Activated naive CD4-positive, alpha-beta T cell treated with anti-CD3 and anti-CD28 coated beads for 36 hours (primary cell): ENCODE results near the gene PAK1IP1. TPM values are rescaled to one million over a fixed set of nuclear protein-coding genes. Genes with fewer than 3 reads are reported as not detected.
"Not testable (repeated sequence)": the region's sequence is repeated elsewhere in the genome, so short reads cannot be mapped to it uniquely, and the experiment has no call there.

Experiments used
- CTCF ChIA-PET: fragments of 350-600 bp; sonication (Branson Sonifier 250); formaldehyde crosslinking; loops from one replicate; lab custom pipeline; 2021; ENCODE audit warnings: antibody characterized with exemption; lab: Charles Lee
- DNase-seq: peaks from one replicate; pipeline ENCODE4 v3.0.0-alpha.2; 2020
- H3K27ac Mint-ChIP-seq: one replicate; pipeline ENCODE4 v1.8.0; 2021; ENCODE audit warnings: mild to moderate bottlenecking, mixed read lengths
- H3K27me3 Mint-ChIP-seq: one replicate; pipeline ENCODE4 v1.8.0; 2021; ENCODE audit warnings: low read depth, mixed read lengths
- H3K36me3 Mint-ChIP-seq: one replicate; pipeline ENCODE4 v1.8.0; 2021; ENCODE audit warnings: low read depth, mixed read lengths
- H3K4me1 Mint-ChIP-seq: one replicate; pipeline ENCODE4 v1.8.0; 2021; ENCODE audit warnings: low read depth, mixed read lengths
- H3K4me3 Mint-ChIP-seq: one replicate; pipeline ENCODE4 v1.8.0; 2021; ENCODE audit warnings: mild to moderate bottlenecking, moderate library complexity, mixed read lengths
- H3K9me3 Mint-ChIP-seq: one replicate; pipeline ENCODE4 v1.8.0; 2021; ENCODE audit warnings: mixed read lengths
- intact Hi-C: fragments of 100-400 bp; cut with micrococcal nuclease; formaldehyde crosslinking; loops from one replicate; pipeline ENCODE4 v1.15.1; 2023
- total RNA-seq, 2 experiments: library from RNA; stranded (reverse); gene quantifications; one replicate each; pipeline ENCODE4 v1.2.3, GENCODE V29; 2021

Gene PAK1IP1
- total RNA-seq, 2 experiments from 2014 or later: 28.6 to 29.2 TPM

GRCh38 chr6:10713962-10714361, 19.2 kb downstream of the PAK1IP1 start:
- H3K4me3 Mint-ChIP-seq: no peak overlapping the region
- H3K4me1 Mint-ChIP-seq: peaks cover 3% of the 10 kb centered on the region
- no peak for DNase-seq
- H3K36me3 Mint-ChIP-seq: peaks cover 9% of the 10 kb centered on the region
- no peaks in the 10 kb centered on the region for H3K27me3 Mint-ChIP-seq
- peaks cover 6% of the 10 kb centered on the region for H3K9me3 Mint-ChIP-seq
- no peak overlapping the region for H3K27ac Mint-ChIP-seq
- CTCF ChIA-PET: no interaction called here
- intact Hi-C loops: loop anchor here (5.0 kb wide), 1 partner anchor 33 kb away; the partner anchor contains the start of gene TMEM14B

- Mint-ChIP-seq H3K9me3 (peaks cover 6% of the 10 kb centered on the region), H3K36me3 (peaks cover 2% of the 10 kb centered on the region), H3K27ac (peak overlapping the region; percentile 77), H3K4me1 (peaks cover 34% of the 10 kb centered on the region), H3K27me3 (no peaks in the 10 kb centered on the region), H3K4me3 (peak overlapping the region; percentile 89)
- intact Hi-C loops: loop anchor here (1.0 kb wide), 1 partner anchor 191 kb away; no protein-coding TSS in a partner anchor
- CTCF ChIA-PET: interaction anchor here (0.9 to 2.9 kb wide), 6 partner anchors 20 to 209 kb away, joined by 3 to 12 read pairs (median 4); partner anchors contain the start of genes C6orf52 and PAK1IP1
- peak; percentile 72 for DNase-seq
These were observed 24.7 kb downstream of the PAK1IP1 start for GRCh38 chr6:10719296-10719963.

- Mint-ChIP-seq H3K27me3 (no peaks in the 10 kb centered on the region), H3K4me3 (peak overlapping the region; percentile 89), H3K36me3 (peaks cover 2% of the 10 kb centered on the region), H3K27ac (peak overlapping the region; percentile 77), H3K4me1 (peaks cover 39% of the 10 kb centered on the region), H3K9me3 (peaks cover 6% of the 10 kb centered on the region)
- CTCF ChIA-PET: interaction anchor here (0.9 to 2.9 kb wide), 5 partner anchors 21 to 209 kb away, joined by 3 to 12 read pairs (median 4); partner anchors contain the start of genes C6orf52 and PAK1IP1
- intact Hi-C loops: loop anchor here (1.0 kb wide), 1 partner anchor 192 kb away; no protein-coding TSS in a partner anchor
- DNase-seq: no peak
These were observed 25.1 kb downstream of the PAK1IP1 start for GRCh38 chr6:10719964-10720264.

- Mint-ChIP-seq H3K36me3 (peaks cover 5% of the 10 kb centered on the region), H3K27me3 (no peaks in the 10 kb centered on the region), H3K9me3 (peaks cover 6% of the 10 kb centered on the region), H3K4me3 (peak overlapping the region; percentile 89), H3K27ac (peak overlapping the region; percentile 91), H3K4me1 (peaks cover 41% of the 10 kb centered on the region)
- CTCF ChIA-PET: interaction anchor here (0.6 to 2.9 kb wide), 7 partner anchors 15 to 242 kb away, joined by 3 to 12 read pairs (median 4); partner anchors contain the start of genes C6orf52 and PAK1IP1
- intact Hi-C loops: no loop called here
- peak; percentile 60 for DNase-seq
These were observed 25.6 kb downstream of the PAK1IP1 start for GRCh38 chr6:10720265-10720959.

- Mint-ChIP-seq H3K4me1 (peaks cover 44% of the 10 kb centered on the region), H3K4me3 (peak overlapping the region; percentile 89), H3K27ac (peak overlapping the region; percentile 91)
- H3K36me3 Mint-ChIP-seq, intact Hi-C loops, H3K9me3 Mint-ChIP-seq, H3K27me3 Mint-ChIP-seq: not testable (repeated sequence)
- CTCF ChIA-PET: interaction anchor here (1.0 to 2.9 kb wide), 5 partner anchors 14 to 243 kb away, joined by 3 to 12 read pairs (median 4); partner anchors contain the start of genes C6orf52 and PAK1IP1
- peak; percentile 53 for DNase-seq
These were observed 26.4 kb downstream of the PAK1IP1 start for GRCh38 chr6:10720960-10721849.

GRCh38 chr6:10721850-10722569, 27.2 kb downstream of the PAK1IP1 start:
- intact Hi-C loops: loop anchor here (2.0 kb wide), 3 partner anchors 117 to 371 kb away; partner anchors contain the start of genes MAK and SMIM13
- Mint-ChIP-seq H3K27ac (peak overlapping the region; percentile 91), H3K36me3 (peaks cover 12% of the 10 kb centered on the region), H3K4me1 (peaks cover 44% of the 10 kb centered on the region), H3K27me3 (no peaks in the 10 kb centered on the region), H3K4me3 (peak overlapping the region; percentile 89), H3K9me3 (peaks cover 6% of the 10 kb centered on the region)
- DNase-seq: no peak
- CTCF ChIA-PET: interaction anchor here (0.8 to 2.9 kb wide), 5 partner anchors 14 to 243 kb away, joined by 3 to 12 read pairs (median 4); partner anchors contain the start of genes C6orf52, PAK1IP1 and TMEM14B

- H3K4me1 Mint-ChIP-seq: peaks cover 44% of the 10 kb centered on the region
- DNase-seq: no peak
- peaks cover 14% of the 10 kb centered on the region for H3K36me3 Mint-ChIP-seq
- H3K27me3 Mint-ChIP-seq: no peaks in the 10 kb centered on the region
- H3K9me3 Mint-ChIP-seq: peaks cover 6% of the 10 kb centered on the region
- H3K4me3 Mint-ChIP-seq: peak overlapping the region; percentile 89
- intact Hi-C loops: loop anchor here (2.0 kb wide), 3 partner anchors 116 to 370 kb away; partner anchors contain the start of genes MAK and SMIM13
- CTCF ChIA-PET: interaction anchor here (0.8 to 1.0 kb wide), 2 partner anchors 15 to 25 kb away, joined by 3 to 4 read pairs; partner anchors contain the start of gene TMEM14B
- peak overlapping the region; percentile 91 for H3K27ac Mint-ChIP-seq
These were observed 27.7 kb downstream of the PAK1IP1 start for GRCh38 chr6:10722570-10722819.

GRCh38 chr6:10722820-10723566, 28.2 kb downstream of the PAK1IP1 start, which contains the start of gene TMEM14C:
Gene TMEM14C (plus strand): TSS chr6:10723070. CDS start chr6:10724614, 1,544 bp downstream.
- CTCF ChIA-PET: interaction anchor here (0.6 to 1.3 kb wide), 4 partner anchors 23 to 284 kb away, joined by 3 to 8 read pairs (median 4); partner anchors contain the start of gene TMEM14B
- intact Hi-C loops: loop anchor here (1.0 to 2.0 kb wide), 7 partner anchors 24 to 370 kb away; partner anchors contain the start of genes C6orf52, MAK, PAK1IP1 and SMIM13
- Mint-ChIP-seq H3K9me3 (peaks cover 6% of the 10 kb centered on the region), H3K4me1 (peaks cover 44% of the 10 kb centered on the region), H3K27ac (peak within 1 kb of the TSS; percentile 91), H3K4me3 (peak within 1 kb of the TSS; percentile 89), H3K36me3 (peaks cover 17% of the 10 kb centered on the region), H3K27me3 (no peaks in the 10 kb centered on the region)
- peak; percentile 94 for DNase-seq

- H3K4me3 Mint-ChIP-seq: peak overlapping the region; percentile 89
- CTCF ChIA-PET: interaction anchor here (1.1 to 1.4 kb wide), 3 partner anchors 23 to 245 kb away, joined by 3 to 8 read pairs (median 5); no protein-coding TSS in a partner anchor
- intact Hi-C loops: loop anchor here (1.0 to 2.0 kb wide), 7 partner anchors 24 to 369 kb away; partner anchors contain the start of genes C6orf52, MAK, PAK1IP1 and SMIM13
- no peaks in the 10 kb centered on the region for H3K27me3 Mint-ChIP-seq
- H3K36me3 Mint-ChIP-seq: peaks cover 20% of the 10 kb centered on the region
- peak overlapping the region; percentile 91 for H3K27ac Mint-ChIP-seq
- peaks cover 3% of the 10 kb centered on the region for H3K9me3 Mint-ChIP-seq
- DNase-seq: peak; percentile 8
- peaks cover 43% of the 10 kb centered on the region for H3K4me1 Mint-ChIP-seq
These were observed 28.8 kb downstream of the PAK1IP1 start for GRCh38 chr6:10723567-10723881.

GRCh38 chr6:10725044-10725443, 30.3 kb downstream of the PAK1IP1 start:
- H3K4me1 Mint-ChIP-seq: peaks cover 36% of the 10 kb centered on the region
- no peak overlapping the region for H3K27ac Mint-ChIP-seq
- H3K4me3 Mint-ChIP-seq: no peak overlapping the region
- no peak for DNase-seq
- H3K27me3 Mint-ChIP-seq: no peaks in the 10 kb centered on the region
- CTCF ChIA-PET: interaction anchor here (0.5 to 1.4 kb wide), 3 partner anchors 11 to 246 kb away, joined by 4 to 5 read pairs (median 5); no protein-coding TSS in a partner anchor
- no peaks in the 10 kb centered on the region for H3K9me3 Mint-ChIP-seq
- peaks cover 23% of the 10 kb centered on the region for H3K36me3 Mint-ChIP-seq
- intact Hi-C loops: no loop called here
